ENCODE data around the gene TIGIT.

- TF ChIP-seq PATZ1 (CRISPR knock-in tag; IDR thresholded peaks at IDR 0.05; ENCODE audit: borderline replicate concordance) (no peak), GLIS3 (CRISPR knock-in tag; IDR thresholded peaks at IDR 0.05) (no peak), ZFP30 (CRISPR knock-in tag; IDR thresholded peaks at IDR 0.05) (no peak), ZNF565 (CRISPR knock-in tag; conservative IDR thresholded peaks at IDR 0.05; ENCODE audit: low read depth) (no peak), ZFP3 (CRISPR knock-in tag; IDR thresholded peaks at IDR 0.05) (no peak), CSDC2 (CRISPR knock-in tag; IDR thresholded peaks at IDR 0.05) (no peak), TCF4 (CRISPR knock-in tag; IDR thresholded peaks at IDR 0.05; ENCODE audit: borderline replicate concordance) (no peak), PPARA (CRISPR knock-in tag; IDR thresholded peaks at IDR 0.05; ENCODE audit: borderline replicate concordance) (no peak), RARB (CRISPR knock-in tag; IDR thresholded peaks at IDR 0.05) (no peak), TOX (CRISPR knock-in tag; IDR thresholded peaks at IDR 0.05; ENCODE audit: borderline replicate concordance) (no peak), ARNTL (CRISPR knock-in tag; IDR thresholded peaks at IDR 0.05; ENCODE audit: borderline replicate concordance, low read depth) (no peak), ZC3H10 (CRISPR knock-in tag; IDR thresholded peaks at IDR 0.05) (no peak)
Observed at GRCh38 chr3:114323546-114324254, 29.9 kb downstream of the TIGIT start.
